Middle frontal gyrus (tissue), 1 donor: Measurements from ENCODE around the gene FAM151B.
"Not testable (repeated sequence)": the region's sequence is repeated elsewhere in the genome, so short reads cannot be mapped to it uniquely, and the experiment has no call there.

Experiments used
- DNase-seq: peaks from one replicate; pipeline ENCODE4 v3.0.0-alpha.2; 2015; ENCODE audit warnings: low spot score; ENCODE audit errors: extremely low spot score

The FAM151B gene

DNA sequence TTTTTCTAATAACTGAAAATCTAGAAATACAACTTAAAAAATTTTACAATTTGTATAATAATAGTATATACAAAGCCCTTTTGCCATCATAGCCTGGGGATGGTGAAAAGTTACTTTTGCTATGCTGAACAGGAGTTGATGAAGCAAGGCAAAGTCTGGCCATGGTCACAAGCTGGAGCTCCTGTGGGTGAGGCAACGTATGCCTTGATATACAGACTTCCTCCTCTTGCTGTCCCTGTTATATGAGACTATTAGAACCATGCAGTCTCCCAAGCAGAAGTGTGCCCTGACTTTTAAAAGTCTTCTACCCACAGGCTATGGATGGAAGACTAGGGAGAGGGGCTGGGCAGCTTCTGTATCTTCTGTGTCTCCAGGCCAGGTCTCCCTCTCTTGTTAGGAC, 15.7 kb downstream of the FAM151B start:
- no peak for DNase-seq

DNA sequence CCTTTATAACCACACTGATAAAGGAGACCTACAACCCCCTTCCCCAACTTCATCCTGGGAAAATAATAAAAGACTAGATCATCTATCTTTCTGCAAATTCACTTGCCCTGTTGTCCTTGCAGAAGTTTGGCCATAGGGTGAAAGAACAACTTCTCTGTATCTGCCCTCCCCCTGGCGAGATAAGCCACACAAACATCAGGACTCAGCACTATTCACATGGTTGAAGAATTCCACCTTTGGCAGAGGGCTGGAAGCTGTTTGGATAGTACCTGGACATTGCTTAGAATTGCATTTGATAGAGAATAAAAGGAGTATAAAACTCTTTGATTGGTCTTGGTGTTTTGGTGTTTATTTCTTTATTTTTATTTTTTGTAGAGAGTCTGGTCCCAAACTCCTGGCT, 16.9 kb downstream of the FAM151B start:
- no peak for DNase-seq

DNA sequence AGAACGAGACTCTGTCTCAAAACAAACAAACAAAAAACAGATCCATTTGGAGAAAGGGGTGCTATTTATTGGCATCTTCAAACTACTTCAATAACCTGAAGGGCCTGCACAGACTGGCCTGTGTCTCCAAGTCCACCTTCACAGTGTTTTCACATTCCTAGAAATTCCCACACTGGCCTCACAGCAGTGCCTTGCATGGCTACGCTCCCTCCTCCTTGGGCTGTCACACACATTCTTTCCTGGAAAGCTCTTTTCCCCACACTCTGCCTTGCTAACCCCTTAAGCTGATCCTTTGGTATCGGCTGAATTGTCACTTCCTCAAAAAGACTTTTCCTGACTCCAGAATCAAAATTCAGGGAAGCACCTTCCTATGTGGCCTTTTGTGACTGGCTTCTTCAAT, 19.8 kb downstream of the FAM151B start:
- DNase-seq: no peak

DNA sequence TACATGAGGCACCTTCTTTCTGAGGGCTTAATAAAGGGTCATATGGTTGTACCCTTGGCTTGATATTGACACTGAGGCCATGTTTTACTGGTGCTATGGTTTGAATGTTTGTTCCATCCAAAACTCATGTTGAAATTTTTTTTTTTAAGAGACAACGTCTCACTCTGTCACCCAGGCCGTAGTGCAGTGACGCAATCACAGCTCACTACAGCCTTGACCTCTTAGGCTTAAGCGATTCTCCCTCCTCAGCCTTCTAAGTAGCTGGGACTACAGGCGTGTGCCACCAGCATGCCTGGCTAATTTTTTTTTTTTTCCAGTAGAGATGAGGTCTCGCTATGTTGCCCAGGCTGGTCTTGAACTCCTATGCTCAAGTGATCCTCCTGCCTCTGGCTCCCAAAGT, 20.9 kb downstream of the FAM151B start:
- DNase-seq: no peak

DNA sequence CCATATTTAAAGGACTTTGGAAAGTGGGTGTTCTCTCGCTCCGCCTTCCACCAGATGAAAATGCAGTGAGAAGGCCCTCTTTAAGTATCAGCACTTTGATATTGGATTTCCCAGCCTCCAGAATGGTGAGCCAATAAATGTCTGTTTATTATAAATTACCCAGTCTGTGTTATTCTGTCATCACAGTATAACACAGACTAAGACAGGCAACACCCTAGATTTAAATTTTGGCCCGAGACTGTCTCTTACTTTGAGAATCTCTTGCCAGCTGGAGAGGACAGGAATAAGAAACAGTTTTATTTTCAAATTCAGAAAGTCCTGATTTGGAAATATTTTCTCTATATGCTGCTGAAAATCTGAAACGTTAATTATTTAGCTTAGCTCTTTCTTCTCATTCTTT, 21.5 kb downstream of the FAM151B start:
- no peak for DNase-seq

DNA sequence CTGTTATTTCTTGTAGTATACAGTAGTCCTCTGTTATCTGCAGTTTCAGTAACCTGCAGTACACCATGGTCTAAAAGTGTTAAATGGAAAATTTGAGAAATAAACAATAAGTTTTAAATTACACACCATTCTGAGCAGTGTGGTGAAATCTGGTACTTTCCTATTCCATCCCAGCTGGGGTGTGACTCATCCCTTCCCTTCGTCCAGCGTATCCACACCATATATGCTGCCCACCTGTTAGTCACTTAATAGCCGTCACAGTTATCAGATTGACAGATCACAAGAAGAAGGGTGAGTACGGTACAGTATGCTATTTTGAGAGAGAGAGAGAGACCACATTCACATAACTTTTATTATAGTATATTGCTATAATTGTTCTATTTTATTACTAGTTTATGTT, 28.9 kb downstream of the FAM151B start:
- DNase-seq: no peak

DNA sequence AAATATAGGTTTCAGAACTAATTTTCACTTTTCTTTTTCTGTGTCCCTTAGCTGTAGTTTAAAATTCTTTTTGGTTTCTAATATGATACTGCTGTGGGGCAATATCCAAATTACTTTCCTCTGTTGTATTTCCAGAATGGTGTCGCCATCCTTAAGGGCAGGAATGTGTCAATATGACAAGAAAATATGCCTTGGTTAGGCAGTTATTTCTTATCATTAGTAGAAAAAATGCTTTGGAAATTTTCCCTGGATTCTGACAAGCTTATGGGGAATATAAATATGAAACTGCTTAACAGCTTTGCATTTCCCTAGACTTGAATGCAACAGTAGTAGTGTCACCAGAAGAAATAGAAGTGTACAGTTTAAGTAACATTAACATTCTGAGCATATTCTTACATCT, 52.8 kb downstream of the FAM151B start:
- no peak for DNase-seq

DNA sequence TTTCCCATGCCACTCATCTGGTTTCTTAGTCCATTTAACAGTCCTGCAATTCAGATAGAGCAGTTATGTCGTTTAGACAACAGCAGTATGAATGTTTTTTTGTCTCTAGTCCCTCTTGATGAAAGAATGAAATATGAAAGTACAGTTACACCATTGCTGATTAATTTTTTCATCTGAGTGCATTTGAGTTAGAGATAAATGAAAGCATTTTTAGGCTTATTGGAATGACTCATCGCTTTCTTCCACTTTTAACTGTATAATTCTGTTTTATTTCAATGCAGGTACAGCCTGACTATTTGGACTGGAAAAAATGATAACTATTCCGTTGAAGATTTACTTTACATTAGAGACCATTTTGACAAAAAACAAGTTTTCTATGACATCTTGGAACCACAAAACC, 53.5 kb downstream of the FAM151B start:
- no peak for DNase-seq

DNA sequence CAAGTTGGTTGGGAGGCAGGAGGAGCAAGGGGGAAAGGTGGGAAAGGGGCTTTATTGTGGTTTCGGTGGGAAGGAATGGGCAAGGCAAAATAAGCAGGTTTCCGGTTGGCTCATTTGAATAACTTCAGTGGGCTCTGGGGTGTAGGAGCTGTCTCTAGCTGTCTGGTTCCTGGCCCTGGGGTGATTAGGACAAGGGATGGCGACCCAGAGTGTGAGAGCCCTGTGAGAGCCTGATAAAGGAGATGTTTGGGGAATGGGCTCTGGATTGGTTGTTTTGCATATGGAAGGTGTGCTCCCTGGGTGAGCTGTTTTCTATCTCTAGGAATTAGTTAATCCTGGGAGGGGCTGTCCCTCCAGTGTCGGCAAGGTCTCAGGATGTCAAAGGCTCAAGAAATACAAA, 66.7 kb downstream of the FAM151B start:
- no peak for DNase-seq

DNA sequence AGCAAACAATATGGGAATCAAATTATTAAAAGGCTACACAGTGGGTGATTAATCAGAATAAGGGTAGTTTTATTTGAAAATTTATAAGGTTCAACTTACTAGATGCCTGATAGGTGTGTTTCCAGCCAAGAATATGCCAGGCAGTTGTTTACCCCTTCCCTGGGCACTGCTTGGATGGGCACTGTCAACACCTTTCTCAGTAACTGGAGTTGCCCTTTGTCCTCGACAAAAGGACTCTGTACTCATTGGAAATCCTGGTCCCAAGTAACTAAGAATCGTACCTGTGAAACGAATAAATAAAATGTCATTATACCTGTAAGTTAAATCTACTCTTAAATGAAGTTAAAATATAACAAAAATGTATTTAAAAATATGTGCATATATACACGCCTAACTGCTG, 67.2 kb downstream of the FAM151B start:
- no peak for DNase-seq

DNA sequence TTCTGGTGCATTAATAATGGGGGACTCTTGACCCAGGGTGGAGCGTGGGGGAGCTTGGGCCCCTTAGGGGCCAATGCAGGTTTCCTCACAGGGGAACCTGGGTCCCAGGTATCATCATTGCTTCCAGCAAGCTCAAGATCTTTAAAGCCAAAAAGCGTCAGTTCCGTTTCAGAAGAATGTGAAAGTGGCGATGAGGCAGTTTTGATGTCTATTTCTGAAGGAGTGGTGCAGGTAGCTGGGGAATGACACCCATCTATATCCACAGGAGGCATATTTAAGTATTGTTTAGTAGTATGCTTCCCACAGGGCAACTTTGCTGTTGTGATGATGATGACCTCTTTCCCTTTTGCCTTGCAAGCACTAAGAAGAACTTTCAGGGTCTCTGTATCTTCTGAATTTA, 71.3 kb downstream of the FAM151B start:
- DNase-seq: no peak

DNA sequence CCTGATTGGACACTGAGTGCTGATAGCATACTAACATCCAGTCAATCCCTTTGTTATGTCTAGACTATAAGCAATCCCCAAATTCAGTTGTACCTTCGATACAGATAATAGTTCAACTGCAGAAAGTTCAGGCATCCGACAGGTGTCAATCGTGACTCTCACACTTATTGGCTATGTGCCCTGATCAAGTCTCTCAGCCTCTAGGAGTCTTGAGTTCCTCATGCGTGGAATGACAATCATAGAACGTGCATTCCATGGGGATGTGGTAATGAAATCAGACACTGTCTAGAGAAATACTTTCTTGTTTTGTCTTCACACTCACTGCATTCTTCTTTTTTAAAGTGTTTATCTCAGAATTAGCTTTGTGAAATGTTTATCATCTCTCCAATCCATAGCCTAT, 77.4 kb downstream of the FAM151B start:
- no peak for DNase-seq

DNA sequence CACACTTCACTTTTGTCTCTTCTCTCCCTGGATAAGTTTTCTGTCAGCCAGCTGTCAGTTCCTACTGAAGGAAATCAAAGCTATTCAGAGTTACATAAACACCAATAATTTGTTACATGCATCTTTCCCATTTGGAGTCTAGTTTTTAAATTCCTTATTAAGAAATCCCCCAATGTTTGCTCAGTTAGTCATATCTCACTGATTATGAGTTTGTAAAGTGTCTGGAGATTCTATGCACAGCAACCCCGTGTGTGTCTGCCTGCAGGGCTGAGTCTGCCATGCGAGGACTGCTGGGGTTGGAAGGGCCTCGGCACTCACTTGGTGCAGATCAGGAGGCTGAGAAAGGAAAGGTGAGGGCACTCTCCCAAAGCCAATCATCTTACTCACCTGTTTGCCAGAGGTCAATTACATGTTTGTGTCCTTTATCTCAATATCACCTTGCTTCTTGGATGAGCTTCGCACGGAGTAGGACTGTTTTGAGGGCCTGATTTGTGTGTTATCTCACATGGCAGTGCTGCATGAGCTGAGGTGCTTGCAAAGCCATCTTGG, 78.9 kb downstream of the FAM151B start:
- DNase-seq: no peak

DNA sequence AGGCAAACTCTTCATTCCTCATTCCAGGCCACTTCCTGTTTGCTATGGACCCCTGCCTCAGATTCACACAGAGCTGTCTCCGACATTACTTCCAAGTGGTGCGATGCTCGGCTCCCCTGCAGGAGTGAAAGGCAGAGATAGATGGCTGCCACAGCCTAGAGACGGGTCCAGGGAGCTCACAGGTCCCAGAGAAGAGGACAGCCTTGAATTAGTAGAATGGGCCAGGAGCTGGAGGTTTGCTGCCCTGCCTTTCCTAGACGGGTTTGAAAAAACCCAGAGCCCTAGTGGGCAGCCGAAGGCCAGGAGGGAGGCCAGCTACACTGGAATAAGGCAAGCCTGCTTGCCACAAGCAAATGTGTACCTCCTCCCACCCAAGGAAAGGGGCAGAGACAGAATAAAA, 80.4 kb downstream of the FAM151B start:
- DNase-seq: no peak

DNA sequence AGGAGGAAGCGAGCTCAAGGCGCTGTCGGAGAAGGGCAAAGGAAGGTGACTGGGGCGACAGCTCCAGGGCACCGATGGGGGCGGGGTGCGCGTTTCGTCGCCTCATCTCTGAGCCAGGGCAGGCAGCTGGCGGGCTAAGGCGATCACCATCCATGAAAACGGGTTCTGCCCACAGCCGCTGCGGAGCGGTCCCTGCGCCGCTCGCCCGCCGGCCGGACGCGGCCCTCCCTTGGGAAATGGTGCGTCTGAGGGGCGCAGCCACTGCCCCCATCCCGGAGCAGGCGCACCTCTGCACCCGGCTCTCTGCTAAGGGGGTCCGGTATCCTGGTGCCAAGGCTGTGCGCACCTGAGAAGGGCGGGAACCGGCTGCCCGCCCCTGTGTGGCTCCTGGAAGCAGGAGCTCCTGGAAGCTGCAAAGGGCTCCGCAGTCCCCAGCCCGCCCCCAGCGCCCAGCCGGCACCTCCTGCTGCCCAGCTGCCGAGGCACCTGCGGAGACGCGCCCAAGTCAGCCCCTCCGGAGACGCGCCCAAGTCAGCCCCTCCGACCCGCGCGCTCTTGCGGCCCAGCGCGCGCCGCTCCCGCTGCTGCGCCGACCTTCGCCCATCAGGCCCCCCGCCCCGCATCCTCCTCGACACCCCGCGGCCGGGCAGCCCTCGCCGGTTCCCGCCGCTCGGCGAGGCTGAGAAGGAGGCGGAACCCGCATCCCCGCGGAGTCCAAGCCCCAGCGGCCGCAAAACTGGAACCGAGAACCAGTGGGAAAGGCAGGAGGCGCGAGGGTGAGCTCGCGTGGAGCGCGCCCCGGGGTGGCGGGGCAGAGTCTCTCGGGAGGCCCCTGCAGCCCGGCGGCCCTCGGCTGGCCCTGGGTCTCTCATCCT, 81.4 kb downstream of the FAM151B start:
- no peak for DNase-seq

DNA sequence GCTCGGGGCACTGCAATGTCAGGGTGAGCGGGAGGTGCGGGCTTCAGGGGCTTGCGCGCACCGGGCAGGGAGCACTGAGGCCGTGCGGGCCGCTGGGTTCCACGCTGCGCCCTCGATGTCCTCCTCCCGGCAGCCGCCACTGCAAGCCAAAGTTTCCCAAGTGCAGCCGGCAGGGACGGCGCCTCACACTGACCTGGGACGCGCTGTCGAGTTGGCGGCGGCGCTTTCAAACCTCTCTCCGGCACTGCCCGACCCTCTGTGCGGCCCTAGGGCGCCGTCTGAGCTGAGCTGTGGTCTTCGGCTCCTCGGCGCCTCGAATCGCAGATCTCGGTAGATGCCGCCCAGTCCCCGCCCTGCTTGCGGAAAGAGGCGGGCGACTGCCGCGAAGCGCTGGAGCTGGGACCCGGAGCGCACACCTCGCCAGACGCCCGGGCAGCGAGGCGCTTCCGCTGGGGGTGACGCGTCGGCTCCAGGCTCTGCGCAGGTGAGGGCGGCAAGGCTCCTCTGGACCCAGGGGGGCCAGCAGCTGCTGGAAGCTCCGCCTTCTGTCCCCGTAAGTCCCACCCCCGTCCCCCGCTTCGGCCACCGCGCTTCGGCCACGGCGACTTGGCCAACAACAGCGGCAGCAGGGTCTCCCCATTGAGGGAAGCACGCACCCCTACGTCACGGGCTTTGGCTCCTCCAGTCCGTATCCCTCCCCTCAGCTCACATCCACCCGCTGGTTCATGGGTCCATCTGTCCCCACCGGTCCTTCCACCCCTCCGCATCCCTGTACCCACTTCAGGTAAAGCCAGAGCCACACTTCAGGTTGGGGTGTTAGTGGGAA, 82.3 kb downstream of the FAM151B start, which contains the start of gene ANKRD34B:
Gene ANKRD34B, minus strand, starts transcription at position 320 of the 826 bp plus-strand sequence. CDS start 10,261 bp downstream, outside the sequence.
- DNase-seq: no peak

DNA sequence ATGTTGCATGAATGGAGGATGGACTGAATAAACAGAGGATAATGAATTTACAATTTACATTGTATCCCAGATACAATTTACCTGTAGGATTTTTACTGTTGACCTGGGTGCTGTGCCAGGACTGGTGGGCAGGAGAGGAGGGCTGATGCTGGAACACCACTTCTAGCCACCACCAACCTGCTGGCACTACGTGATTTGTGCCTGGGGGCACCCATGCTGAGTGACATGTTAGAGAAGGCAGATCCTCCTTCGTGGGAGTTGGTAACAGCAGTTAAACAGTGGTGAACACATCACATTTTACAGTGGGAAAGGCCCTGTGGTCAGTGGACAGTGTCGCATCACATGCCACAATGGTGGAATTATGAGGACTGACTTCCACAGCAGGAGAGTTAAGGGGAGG, 85.2 kb downstream of the FAM151B start:
- no peak for DNase-seq

DNA sequence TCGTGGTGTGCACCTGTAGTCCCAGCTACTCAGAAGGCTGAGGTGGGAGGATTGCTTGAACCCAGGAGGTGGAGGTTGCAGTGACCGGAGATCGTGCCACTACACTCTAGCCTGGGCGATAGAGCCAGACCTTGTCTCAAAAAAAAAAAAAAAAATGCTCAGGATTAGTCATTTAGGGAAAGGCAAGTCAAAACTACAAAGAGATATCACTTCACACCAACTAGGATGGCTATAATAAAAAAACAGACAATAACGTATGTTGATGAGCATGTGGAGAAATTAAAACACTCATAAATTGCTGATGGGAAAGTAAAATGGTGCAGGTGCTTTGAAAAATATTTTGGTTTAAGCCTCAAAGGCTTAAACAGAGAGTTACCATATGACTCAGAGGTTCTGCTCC, 88.5 kb downstream of the FAM151B start:
- no peak for DNase-seq

DNA sequence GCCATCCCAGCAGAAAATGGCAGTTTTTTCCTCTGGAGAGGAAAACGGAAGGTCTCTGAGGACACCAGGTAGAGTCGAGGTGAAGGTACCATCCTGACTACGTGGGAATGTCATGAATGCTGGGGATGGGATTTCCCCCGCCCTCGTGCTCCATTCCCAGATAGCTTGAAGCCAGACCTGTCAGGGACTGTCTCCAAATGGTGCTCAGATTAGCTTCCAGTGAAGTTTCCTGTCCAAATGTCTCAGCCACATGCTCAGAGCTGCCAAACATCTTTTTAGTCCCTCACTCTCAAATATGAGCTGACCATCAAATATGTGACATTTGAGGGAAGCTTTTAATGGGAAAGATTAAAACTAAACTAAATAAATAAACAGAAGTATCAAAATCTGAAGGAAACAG, 89.8 kb downstream of the FAM151B start:
- DNase-seq: no peak

DNA sequence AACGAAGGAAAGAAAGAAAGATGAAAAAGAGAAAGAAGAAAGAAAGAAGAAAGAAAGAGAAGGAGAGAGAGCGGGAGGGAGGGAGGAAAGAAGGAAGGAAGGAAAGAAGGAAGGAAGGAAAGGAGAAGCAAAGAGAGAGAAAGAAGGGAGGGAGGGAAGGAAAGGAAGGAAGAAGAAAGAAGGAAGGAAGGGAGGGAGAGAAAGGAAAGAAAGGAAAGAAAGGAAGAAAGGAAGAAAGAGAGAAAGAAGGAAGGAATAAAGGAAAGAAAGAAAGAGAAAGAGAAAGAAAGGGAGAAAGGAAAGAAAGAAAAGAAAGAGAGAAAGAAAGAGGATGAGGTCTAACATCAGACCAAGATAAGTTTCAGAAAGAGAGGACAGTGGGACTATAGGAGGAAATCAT, 91.2 kb downstream of the FAM151B start:
- no peak for DNase-seq

DNA sequence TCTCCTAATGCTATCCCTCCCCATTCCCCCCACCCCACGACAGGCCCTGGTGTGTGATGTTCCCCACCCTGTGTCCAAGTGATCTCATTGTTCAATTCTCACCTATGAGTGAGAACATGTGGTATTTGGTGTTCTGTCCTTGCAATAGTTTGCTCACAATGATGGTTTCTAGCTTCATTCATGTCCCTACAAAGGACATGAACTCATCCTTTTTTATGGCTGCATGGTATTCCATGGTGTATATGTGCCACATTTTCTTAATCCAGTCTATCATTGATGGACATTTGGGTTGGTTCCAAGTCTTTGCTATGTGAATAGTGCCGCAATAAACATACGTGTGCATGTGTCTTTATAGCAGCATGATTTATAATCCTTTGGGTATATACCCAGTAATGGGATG, 92.4 kb downstream of the FAM151B start:
- not testable (repeated sequence) for DNase-seq

DNA sequence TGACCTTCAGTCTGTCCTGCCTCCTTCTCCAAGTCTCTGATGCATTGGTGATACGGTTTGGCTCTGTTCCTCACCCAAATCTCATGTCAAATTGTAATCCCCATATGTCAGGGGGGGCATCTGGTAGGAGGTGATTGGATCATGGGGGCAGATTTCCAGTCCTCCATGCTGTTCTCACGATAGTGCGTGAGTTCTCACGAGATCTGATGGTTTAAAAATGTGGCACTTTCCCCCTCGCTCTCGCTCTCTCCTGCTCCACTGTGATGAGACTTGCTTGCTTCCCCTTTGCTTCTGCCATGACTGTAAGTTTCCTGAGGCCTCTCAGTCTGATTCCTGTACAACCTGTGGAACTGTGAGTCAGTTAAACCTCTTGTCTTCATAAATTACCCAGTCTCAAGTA, 96.9 kb downstream of the FAM151B start:
- no peak for DNase-seq
